Right lobe of liver (tissue), 4 donors: ENCODE measurements around the gene COL9A1.

Source experiments
- CTCF ChIP-seq, 4 donors: fragments of 200-600 bp in 3 of 4; fragments of 450-650 bp in 1 of 4; IDR thresholded peaks; one replicate each; pipeline versions ENCODE4 v1.5.1 to v1.8.0; 2016 to 2022; ENCODE audit warnings: antibody characterized with exemption in 4 of 4, mild to moderate bottlenecking in 2 of 4
- POLR2A ChIP-seq: fragments of 450-650 bp; IDR thresholded peaks from one replicate; pipeline ENCODE4 v1.6.1; 2017; ENCODE audit warnings: antibody characterized with exemption, mild to moderate bottlenecking
- donor health status: DM: no; HTN: no; CAD: no.
- donor health status: DM: no; HTN: no; CAD: no.
- donor health status: DM: no; HTN: yes; CAD: no.

- TF ChIP-seq POLR2A = no peak
- TF ChIP-seq CTCF (IDR thresholded peaks at IDR 0.05) = no peak
Observed at GRCh38 chr6:70304616-70305015, 1.7 kb upstream of the COL9A1 start.
